Measurements from ENCODE around the gene BMP5.

Gene BMP5

GRCh38 chr6:55713436-55713835 is 162.0 kb downstream of the BMP5 start:
- Histone ChIP-seq H3K27ac (ENCODE audit: low read length, poor library complexity, severe bottlenecking) (no peak overlapping the region), H3K9ac (ENCODE audit: low read length) (no peak overlapping the region), H2BK12ac (ENCODE audit: low read length in 2 of 2) (no peak overlapping the region), H4K8ac (ENCODE audit: low read length) (no peak overlapping the region), H3K4ac (ENCODE audit: low read depth in 1 of 2, low read length in 2 of 2) (no peak overlapping the region), H3K18ac (ENCODE audit: low read depth in 1 of 2, low read length in 2 of 2) (no peak overlapping the region), H3K4me3 (ENCODE audit: insufficient read depth in 1 of 2, low read depth in 1 of 2, low read length in 2 of 2) (no peak overlapping the region), H3K9me3 (ENCODE audit: control insufficient read depth, low read length) (no peaks in the 10 kb centered on the region), H3K27me3 (ENCODE audit: control insufficient read depth in 1 of 2, insufficient read depth in 1 of 2, low read length in 2 of 2) (no peaks in the 10 kb centered on the region), H4K91ac (ENCODE audit: low read length) (no peak overlapping the region), H3K4me2 (ENCODE audit: low read length, poor library complexity, severe bottlenecking) (no peak overlapping the region), H3K4me1 (ENCODE audit: control insufficient read depth, insufficient read depth, low read depth, low read length) (no peaks in the 10 kb centered on the region), H2BK120ac (ENCODE audit: low read depth, low read length) (no peak overlapping the region), H2BK15ac (ENCODE audit: low read depth, poor library complexity, severe bottlenecking) (no peak overlapping the region), H2AFZ (ENCODE audit: low read depth, low read length) (no peak overlapping the region), H2AK5ac (ENCODE audit: low read length, severe bottlenecking) (no peak overlapping the region), H2BK5ac (ENCODE audit: low read depth, low read length, poor library complexity, severe bottlenecking) (no peak overlapping the region), H3K23ac (ENCODE audit: low read length in 2 of 2) (no peak overlapping the region), H3K79me1 (replicated peaks; ENCODE audit: low read length, poor library complexity, severe bottlenecking) (no peaks in the 10 kb centered on the region), H3K14ac (ENCODE audit: low read length in 2 of 2) (no peak overlapping the region), H3K36me3 (ENCODE audit: control insufficient read depth in 1 of 2, insufficient read depth in 2 of 2, low read depth in 1 of 2, low read length in 2 of 2) (no peaks in the 10 kb centered on the region)
- WGBS: no CpG with 5 or more reads among the region's 3 CpGs
- peak; percentile 83 for DNase-seq

DNA sequence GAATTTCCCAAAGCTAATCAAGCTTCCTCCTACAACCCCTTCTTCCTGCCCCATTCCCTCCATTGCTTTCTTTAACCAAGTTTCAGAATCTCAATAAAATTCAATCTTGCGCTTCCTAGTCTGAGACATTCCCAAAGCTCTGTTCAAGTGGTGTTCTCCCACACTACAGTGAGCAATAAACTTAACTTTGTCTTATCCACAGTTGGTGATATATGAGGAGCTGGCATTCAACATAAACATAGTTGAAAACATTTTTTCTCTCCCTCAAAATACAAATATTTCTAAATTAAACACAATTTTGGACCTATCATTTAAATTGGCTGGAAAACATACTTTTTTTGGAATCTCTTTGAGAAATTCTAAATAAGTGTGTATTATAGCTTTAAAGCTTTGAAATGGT is 166.7 kb downstream of the BMP5 start:
- H4K8ac ChIP-seq (ENCODE audit: low read length): no peak overlapping the region
- H3K36me3 ChIP-seq (ENCODE audit: control insufficient read depth in 1 of 2, insufficient read depth in 2 of 2, low read depth in 1 of 2, low read length in 2 of 2): no peaks in the 10 kb centered on the region
- H3K4ac ChIP-seq (ENCODE audit: low read depth in 1 of 2, low read length in 2 of 2): no peak overlapping the region
- H4K91ac ChIP-seq (ENCODE audit: low read length): no peak overlapping the region
- no peaks in the 10 kb centered on the region for H3K79me1 ChIP-seq (replicated peaks; ENCODE audit: low read length, poor library complexity, severe bottlenecking)
- H2AFZ ChIP-seq (ENCODE audit: low read depth, low read length): no peak overlapping the region
- no peak overlapping the region for H3K27ac ChIP-seq (ENCODE audit: low read length, poor library complexity, severe bottlenecking)
- H2BK5ac ChIP-seq (ENCODE audit: low read depth, low read length, poor library complexity, severe bottlenecking): no peak overlapping the region
- no peak overlapping the region for H3K14ac ChIP-seq (ENCODE audit: low read length in 2 of 2)
- H3K27me3 ChIP-seq (ENCODE audit: control insufficient read depth in 1 of 2, insufficient read depth in 1 of 2, low read length in 2 of 2): no peaks in the 10 kb centered on the region
- no peaks in the 10 kb centered on the region for H3K4me1 ChIP-seq (ENCODE audit: control insufficient read depth, insufficient read depth, low read depth, low read length)
- no peak overlapping the region for H3K9ac ChIP-seq (ENCODE audit: low read length)
- H2BK120ac ChIP-seq (ENCODE audit: low read depth, low read length): no peak overlapping the region
- 100% methylated on average over 1 of the region's 1 CpG for WGBS
- peaks cover 10% of the 10 kb centered on the region for H3K9me3 ChIP-seq (ENCODE audit: control insufficient read depth, low read length)
- H2BK15ac ChIP-seq (ENCODE audit: low read depth, poor library complexity, severe bottlenecking): no peak overlapping the region
- no peak overlapping the region for H2BK12ac ChIP-seq (ENCODE audit: low read length in 2 of 2)
- H3K23ac ChIP-seq (ENCODE audit: low read length in 2 of 2): no peak overlapping the region
- no peak overlapping the region for H3K4me2 ChIP-seq (ENCODE audit: low read length, poor library complexity, severe bottlenecking)
- H3K4me3 ChIP-seq (ENCODE audit: insufficient read depth in 1 of 2, low read depth in 1 of 2, low read length in 2 of 2): no peak overlapping the region
- H3K18ac ChIP-seq (ENCODE audit: low read depth in 1 of 2, low read length in 2 of 2): no peak overlapping the region
- DNase-seq: no peak
- H2AK5ac ChIP-seq (ENCODE audit: low read length, severe bottlenecking): no peak overlapping the region

GRCh38 chr6:55705451-55706440 is 169.6 kb downstream of the BMP5 start:
- Histone ChIP-seq H2BK12ac (ENCODE audit: low read length in 2 of 2) (no peak overlapping the region), H3K36me3 (ENCODE audit: control insufficient read depth in 1 of 2, insufficient read depth in 2 of 2, low read depth in 1 of 2, low read length in 2 of 2) (no peaks in the 10 kb centered on the region), H2BK5ac (ENCODE audit: low read depth, low read length, poor library complexity, severe bottlenecking) (no peak overlapping the region), H3K9me3 (ENCODE audit: control insufficient read depth, low read length) (peaks cover 10% of the 10 kb centered on the region), H3K79me1 (replicated peaks; ENCODE audit: low read length, poor library complexity, severe bottlenecking) (no peaks in the 10 kb centered on the region), H3K4me2 (ENCODE audit: low read length, poor library complexity, severe bottlenecking) (no peak overlapping the region), H3K27ac (ENCODE audit: low read length, poor library complexity, severe bottlenecking) (no peak overlapping the region), H3K14ac (ENCODE audit: low read length in 2 of 2) (no peak overlapping the region), H4K91ac (ENCODE audit: low read length) (no peak overlapping the region), H4K8ac (ENCODE audit: low read length) (no peak overlapping the region), H3K18ac (ENCODE audit: low read depth in 1 of 2, low read length in 2 of 2) (no peak overlapping the region), H2BK120ac (ENCODE audit: low read depth, low read length) (no peak overlapping the region), H3K9ac (ENCODE audit: low read length) (no peak overlapping the region), H3K4me1 (ENCODE audit: control insufficient read depth, insufficient read depth, low read depth, low read length) (no peaks in the 10 kb centered on the region), H2AFZ (ENCODE audit: low read depth, low read length) (no peak overlapping the region), H3K4me3 (ENCODE audit: insufficient read depth in 1 of 2, low read depth in 1 of 2, low read length in 2 of 2) (no peak overlapping the region), H2BK15ac (ENCODE audit: low read depth, poor library complexity, severe bottlenecking) (no peak overlapping the region), H3K4ac (ENCODE audit: low read depth in 1 of 2, low read length in 2 of 2) (no peak overlapping the region), H3K27me3 (ENCODE audit: control insufficient read depth in 1 of 2, insufficient read depth in 1 of 2, low read length in 2 of 2) (no peaks in the 10 kb centered on the region), H2AK5ac (ENCODE audit: low read length, severe bottlenecking) (no peak overlapping the region), H3K23ac (ENCODE audit: low read length in 2 of 2) (no peak overlapping the region)
- no peak for DNase-seq
- no CpG with 5 or more reads among the region's 2 CpGs for WGBS

- Histone ChIP-seq H3K79me1 (replicated peaks; ENCODE audit: low read length, poor library complexity, severe bottlenecking) (no peaks in the 10 kb centered on the region), H3K9me3 (ENCODE audit: control insufficient read depth, low read length) (peaks cover 10% of the 10 kb centered on the region), H2BK120ac (ENCODE audit: low read depth, low read length) (no peak overlapping the region), H3K14ac (ENCODE audit: low read length in 2 of 2) (no peak overlapping the region), H2BK12ac (ENCODE audit: low read length in 2 of 2) (no peak overlapping the region), H4K8ac (ENCODE audit: low read length) (no peak overlapping the region), H3K18ac (ENCODE audit: low read depth in 1 of 2, low read length in 2 of 2) (no peak overlapping the region), H3K4ac (ENCODE audit: low read depth in 1 of 2, low read length in 2 of 2) (no peak overlapping the region), H3K4me1 (ENCODE audit: control insufficient read depth, insufficient read depth, low read depth, low read length) (no peaks in the 10 kb centered on the region), H3K4me2 (ENCODE audit: low read length, poor library complexity, severe bottlenecking) (no peak overlapping the region), H3K9ac (ENCODE audit: low read length) (peak overlapping the region; percentile 40), H3K36me3 (ENCODE audit: control insufficient read depth in 1 of 2, insufficient read depth in 2 of 2, low read depth in 1 of 2, low read length in 2 of 2) (no peaks in the 10 kb centered on the region), H3K23ac (ENCODE audit: low read length in 2 of 2) (no peak overlapping the region), H2AFZ (ENCODE audit: low read depth, low read length) (no peak overlapping the region), H3K4me3 (ENCODE audit: insufficient read depth in 1 of 2, low read depth in 1 of 2, low read length in 2 of 2) (peak overlapping the region in 1 of 2 experiments; percentile 1), H3K27ac (ENCODE audit: low read length, poor library complexity, severe bottlenecking) (no peak overlapping the region), H2BK5ac (ENCODE audit: low read depth, low read length, poor library complexity, severe bottlenecking) (no peak overlapping the region), H2BK15ac (ENCODE audit: low read depth, poor library complexity, severe bottlenecking) (no peak overlapping the region), H3K27me3 (ENCODE audit: control insufficient read depth in 1 of 2, insufficient read depth in 1 of 2, low read length in 2 of 2) (no peaks in the 10 kb centered on the region), H2AK5ac (ENCODE audit: low read length, severe bottlenecking) (no peak overlapping the region), H4K91ac (ENCODE audit: low read length) (no peak overlapping the region)
- 43% methylated on average over 1 of the region's 1 CpG for WGBS
- peak; percentile 78 for DNase-seq
Observed at GRCh38 chr6:55704421-55704820, 171.0 kb downstream of the BMP5 start.
